ENCODE results near the gene SYTL5. TPM values are rescaled to one million over a fixed set of nuclear protein-coding genes. Genes with fewer than 3 reads are reported as not detected.

The SYTL5 gene
- total RNA-seq, 1 donor from 2014 or later, result 0.27 TPM

- TF ChIP-seq CTCF (IDR thresholded peaks at IDR 0.05), result no peak
- DNase-seq (ENCODE audit: low spot score), result no peak
- Mint-ChIP-seq H3K36me3 (ENCODE audit: low read depth) (no peaks in the 10 kb centered on the region), H3K27ac (ENCODE audit: unreplicated experiment) (peak overlapping the region; percentile 28), H3K9me3 (ENCODE audit: low read depth) (peaks cover 8% of the 10 kb centered on the region), H3K4me3 (ENCODE audit: unreplicated experiment) (peak overlapping the region; percentile 52), H3K4me1 (ENCODE audit: low read depth) (peaks cover 17% of the 10 kb centered on the region), H3K27me3 (ENCODE audit: low read depth) (no peaks in the 10 kb centered on the region)
Observed at GRCh38 chrX:38018766-38019425, 12.5 kb downstream of the SYTL5 start.

- Mint-ChIP-seq H3K36me3 (ENCODE audit: low read depth) (no peaks in the 10 kb centered on the region), H3K4me1 (ENCODE audit: low read depth) (no peaks in the 10 kb centered on the region), H3K27me3 (ENCODE audit: low read depth) (no peaks in the 10 kb centered on the region), H3K9me3 (ENCODE audit: low read depth) (peaks cover 3% of the 10 kb centered on the region), H3K27ac (ENCODE audit: unreplicated experiment) (no peak overlapping the region), H3K4me3 (ENCODE audit: unreplicated experiment) (no peak overlapping the region)
- no peak for TF ChIP-seq CTCF (IDR thresholded peaks at IDR 0.05)
- no peak for DNase-seq (ENCODE audit: low spot score)
Observed at GRCh38 chrX:38028300-38028699, 21.9 kb downstream of the SYTL5 start.

- H3K4me3 Mint-ChIP-seq (ENCODE audit: unreplicated experiment), result no peak overlapping the region
- no peak for TF ChIP-seq CTCF (IDR thresholded peaks at IDR 0.05)
- peaks cover 7% of the 10 kb centered on the region for H3K9me3 Mint-ChIP-seq (ENCODE audit: low read depth)
- no peaks in the 10 kb centered on the region for H3K27me3 Mint-ChIP-seq (ENCODE audit: low read depth)
- no peaks in the 10 kb centered on the region for H3K36me3 Mint-ChIP-seq (ENCODE audit: low read depth)
- DNase-seq (ENCODE audit: low spot score), result no peak
- H3K4me1 Mint-ChIP-seq (ENCODE audit: low read depth), result no peaks in the 10 kb centered on the region
- H3K27ac Mint-ChIP-seq (ENCODE audit: unreplicated experiment), result no peak overlapping the region
Observed at GRCh38 chrX:38036466-38036865, 30.1 kb downstream of the SYTL5 start.

- Mint-ChIP-seq H3K27ac (ENCODE audit: unreplicated experiment) (no peak overlapping the region), H3K4me1 (ENCODE audit: low read depth) (no peaks in the 10 kb centered on the region), H3K4me3 (ENCODE audit: unreplicated experiment) (no peak overlapping the region), H3K9me3 (ENCODE audit: low read depth) (peaks cover 7% of the 10 kb centered on the region), H3K27me3 (ENCODE audit: low read depth) (no peaks in the 10 kb centered on the region), H3K36me3 (ENCODE audit: low read depth) (no peaks in the 10 kb centered on the region)
- DNase-seq (ENCODE audit: low spot score), result no peak
- TF ChIP-seq CTCF (IDR thresholded peaks at IDR 0.05), result no peak
Observed at GRCh38 chrX:38038501-38038900, 32.1 kb downstream of the SYTL5 start.

GRCh38 chrX:38041237-38041636 lies 34.9 kb downstream of the SYTL5 start:
- TF ChIP-seq CTCF (IDR thresholded peaks at IDR 0.05), result no peak
- Mint-ChIP-seq H3K36me3 (ENCODE audit: low read depth) (no peaks in the 10 kb centered on the region), H3K27ac (ENCODE audit: unreplicated experiment) (no peak overlapping the region), H3K4me1 (ENCODE audit: low read depth) (no peaks in the 10 kb centered on the region), H3K27me3 (ENCODE audit: low read depth) (no peaks in the 10 kb centered on the region), H3K9me3 (ENCODE audit: low read depth) (peaks cover 6% of the 10 kb centered on the region), H3K4me3 (ENCODE audit: unreplicated experiment) (no peak overlapping the region)
- no peak for DNase-seq (ENCODE audit: low spot score)

Data from chondrocyte (in vitro differentiated cells).